SK-N-SH (cell line): Measurements from ENCODE around the gene CBY2.

Source experiments
- CHD2 ChIP-seq: fragments of 150-350 bp; IDR thresholded peaks from 2 replicates; pipeline ENCODE4 v1.6.1; 2018; ENCODE audit warnings: low read length; ENCODE audit not compliant: partially characterized antibody
- CTCF ChIP-seq: fragments of 200-600 bp; sonication (generic); IDR thresholded peaks from 2 replicates; pipeline ENCODE4 v1.6.1; 2017; ENCODE audit warnings: antibody characterized with exemption, mild to moderate bottlenecking, moderate library complexity
- EZH2phosphoT487 ChIP-seq: fragments of 200-600 bp; sonication (generic); IDR thresholded peaks from 2 replicates; pipeline ENCODE4 v1.6.1; 2017; ENCODE audit warnings: low read depth, mixed run types, mild to moderate bottlenecking, antibody characterized with exemption, moderate library complexity, borderline replicate concordance
- RAD21 ChIP-seq: IDR thresholded peaks from 2 replicates; pipeline ENCODE4 v1.6.1; 2012; ENCODE audit warnings: mild to moderate bottlenecking, low read length
- RFX5 ChIP-seq: IDR thresholded peaks from 2 replicates; pipeline ENCODE4 v1.6.1; 2012; ENCODE audit warnings: mild to moderate bottlenecking, improper control_type of control experiment, low read length
- YY1 ChIP-seq: IDR thresholded peaks from 2 replicates; pipeline ENCODE4 v1.4.0; 2012; ENCODE audit warnings: low read depth, mild to moderate bottlenecking

DNA sequence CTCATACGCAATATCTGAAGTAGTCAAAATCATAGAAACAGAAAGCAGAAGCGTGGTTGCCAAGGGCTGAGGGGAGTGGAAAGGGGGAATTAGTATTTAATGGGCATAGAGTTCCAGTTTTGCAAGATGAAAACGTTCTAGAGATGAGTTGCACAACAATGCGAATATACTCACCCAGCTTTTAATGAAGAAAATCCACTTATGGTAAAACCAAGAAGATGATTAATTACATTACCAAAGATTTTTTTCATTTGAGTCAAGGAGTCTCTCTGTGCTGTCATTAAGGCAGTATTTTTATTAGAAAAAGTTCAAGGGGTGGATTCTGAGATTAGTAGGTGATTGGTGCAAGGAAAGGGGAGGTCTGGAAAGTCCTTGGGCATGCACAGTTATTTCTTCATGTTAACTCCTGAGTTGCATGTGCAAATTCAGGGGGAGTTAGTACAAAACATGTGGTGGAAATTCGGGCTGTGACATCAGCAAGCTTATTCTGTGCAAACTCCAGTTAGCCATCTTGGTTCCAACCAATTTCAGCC, 6.9 kb upstream of the CBY2 start:
- TF ChIP-seq CTCF: no peak
- no peak for TF ChIP-seq RAD21
- no peak for TF ChIP-seq RFX5
- no peak for TF ChIP-seq EZH2phosphoT487
- TF ChIP-seq YY1: no peak
- no peak for TF ChIP-seq CHD2
